Small intestine (tissue), 7 donors: ENCODE results near the gene PRM3. TPM values are rescaled to one million over a fixed set of nuclear protein-coding genes. Genes with fewer than 3 reads are reported as not detected.

ENCODE experiments used
- DNase-seq, 2 donors: peaks; one replicate each; pipeline versions ENCODE4 v3.0.0 to v3.0.0-alpha.2; 2013
- FAIRE-seq: peaks from 2 replicates; lab custom pipeline; 2012; peaks lifted over from hg19 to GRCh38; lab: Jason Lieb, UNC
- H3K27ac ChIP-seq, 3 donors: one replicate each; pipeline ENCODE4 v1.5.1; 2013; ENCODE audit warnings: low read length in 2 of 3, mild to moderate bottlenecking in 2 of 3, control low read depth in 1 of 3, inconsistent platforms in 1 of 3, low read depth in 1 of 3, moderate library complexity in 1 of 3
- H3K27me3 ChIP-seq, 3 donors: one replicate each; pipeline ENCODE4 v1.6.1; 2013; ENCODE audit warnings: low read length in 3 of 3, inconsistent platforms in 1 of 3; ENCODE audit not compliant: control insufficient read depth in 3 of 3, insufficient read depth in 3 of 3
- H3K36me3 ChIP-seq, 3 donors: one replicate each; pipeline ENCODE4 v1.6.1; 2013; ENCODE audit warnings: low read length in 3 of 3, inconsistent platforms in 1 of 3, low read depth in 1 of 3, mild to moderate bottlenecking in 1 of 3, moderate library complexity in 1 of 3; ENCODE audit not compliant: control insufficient read depth in 3 of 3, insufficient read depth in 2 of 3
- H3K4me1 ChIP-seq, 3 donors: one replicate each; pipeline ENCODE4 v1.6.1; 2013; ENCODE audit warnings: low read length in 2 of 3, inconsistent platforms in 1 of 3, low read depth in 1 of 3, mild to moderate bottlenecking in 1 of 3, moderate library complexity in 1 of 3; ENCODE audit not compliant: control insufficient read depth in 3 of 3, insufficient read depth in 2 of 3
- H3K4me3 ChIP-seq, 3 donors: one replicate each; pipeline ENCODE4 v1.5.1; 2013; ENCODE audit warnings: low read length in 3 of 3, control low read depth in 1 of 3, inconsistent platforms in 1 of 3, low read depth in 1 of 3, mild to moderate bottlenecking in 1 of 3, moderate library complexity in 1 of 3
- H3K9me3 ChIP-seq, 2 donors: one replicate each; pipeline ENCODE4 v1.6.1; 2013; ENCODE audit warnings: low read depth in 1 of 2, low read length in 1 of 2; ENCODE audit not compliant: control insufficient read depth in 2 of 2, insufficient read depth in 1 of 2
- WGBS, 3 donors: extraction: QIAGEN DNeasy Blood & Tissue Kit; methylation state at CpG; one replicate each; pipeline ENCODE4 v1.1.7; 2013; 5-methylcytosine and 5-hydroxymethylcytosine counted together
- polyA plus RNA-seq, 4 donors: library from polyadenylated mRNA; stranded (reverse) in 3 of 4; unstranded in 1 of 4; fragments of 200-250 nt in 3 of 4; fragments of 120-200 nt in 1 of 4; gene quantifications; one replicate each; pipeline versions ENCODE4 v1.2.1 to v1.2.3, GENCODE V29; 2013
- donor health status: healthy with polysubstance abuse.
- donor health status: control.
- donor health status: control.
- donor health status: Bipolar disorder and iron deficiency.
- donor health status: healthy.

The PRM3 gene
- polyA plus RNA-seq, 4 donors, result not detected

DNA sequence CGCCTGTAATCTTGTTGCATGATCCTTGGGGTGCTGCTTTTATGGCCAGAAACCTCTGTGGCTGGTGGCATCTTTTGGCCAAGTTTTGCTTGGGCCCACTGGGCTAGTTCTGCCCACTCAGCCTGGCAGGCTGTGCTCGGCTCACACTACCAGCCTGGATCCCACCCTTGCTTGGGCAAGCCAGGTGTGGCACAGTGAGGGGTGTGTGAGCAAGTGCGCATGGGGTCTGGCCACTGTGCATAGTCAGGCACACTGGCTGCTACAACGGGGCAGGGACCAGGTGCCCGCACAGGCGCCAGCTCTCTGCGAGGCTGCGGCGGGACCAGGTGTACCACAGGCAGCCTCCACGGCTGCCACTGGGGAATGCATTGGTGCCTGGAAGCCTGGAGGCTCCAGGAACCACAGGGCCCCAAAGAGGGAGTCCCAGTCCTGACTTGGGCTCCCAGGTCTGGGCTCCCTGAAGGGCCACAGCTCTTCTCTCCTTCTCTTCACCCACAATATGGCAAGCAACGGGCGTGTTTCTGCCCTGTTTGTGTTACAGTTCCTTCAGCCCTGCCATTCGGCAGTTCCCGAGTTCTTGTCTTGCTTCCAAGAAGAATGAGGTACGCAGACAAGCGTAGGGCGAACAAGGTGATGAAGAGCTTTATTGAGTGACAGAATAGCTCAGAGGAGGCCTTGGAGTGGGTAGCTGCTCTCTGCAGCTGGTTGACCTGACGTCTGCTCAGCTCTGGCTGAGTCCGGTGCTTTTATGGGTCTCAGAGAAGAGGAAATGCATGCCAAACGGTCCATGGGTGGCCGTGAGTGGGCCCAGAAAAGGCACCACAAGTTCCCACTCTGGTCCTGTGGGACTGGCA, 34.4 kb upstream of the PRM3 start:
- FAIRE-seq, result no peak
- no peak overlapping the region for H3K4me3 ChIP-seq
- 87 to 91% (median 90%) methylated on average over 20 to 21 of the region's 21 CpGs for WGBS, 3 donors
- H3K27me3 ChIP-seq, result no peaks in the 10 kb centered on the region
- H3K36me3 ChIP-seq, result no peaks in the 10 kb centered on the region
- peaks cover 0 to 3% of the 10 kb centered on the region in 2 donors for H3K9me3 ChIP-seq
- peaks cover 0 to 8% (median 0%) of the 10 kb centered on the region in 3 donors for H3K4me1 ChIP-seq
- peak overlapping the region in 1 of 3 donors; percentile 47 for H3K27ac ChIP-seq
- DNase-seq, result no peak

GRCh38 chr16:11306997-11307638, 33.7 kb upstream of the PRM3 start:
- Histone ChIP-seq H3K4me3 (no peak overlapping the region), H3K27ac (peak overlapping the region in 1 of 3 donors; percentile 47), H3K27me3 (no peaks in the 10 kb centered on the region), H3K9me3 (peaks cover 0 to 3% of the 10 kb centered on the region in 2 donors), H3K4me1 (peaks cover 0 to 4% (median 0%) of the 10 kb centered on the region in 3 donors), H3K36me3 (no peaks in the 10 kb centered on the region)
- peak; percentile 69 to 80 for DNase-seq
- WGBS, 3 donors, result 51 to 63% (median 55%) methylated on average over 7 of the region's 7 CpGs
- no peak for FAIRE-seq

GRCh38 chr16:11306381-11306780, 33.0 kb upstream of the PRM3 start:
- no peaks in the 10 kb centered on the region for H3K36me3 ChIP-seq
- no peak for FAIRE-seq
- WGBS, 3 donors, result 88 to 92% (median 90%) methylated on average over 8 of the region's 8 CpGs

GRCh38 chr16:11303405-11304138, 30.1 kb upstream of the PRM3 start:
- no peak for FAIRE-seq
- H3K27me3 ChIP-seq, result no peaks in the 10 kb centered on the region
- peaks cover 0 to 4% (median 0%) of the 10 kb centered on the region in 3 donors for H3K4me1 ChIP-seq
- H3K27ac ChIP-seq, result no peak overlapping the region
- WGBS, 3 donors, result 79 to 81% (median 79%) methylated on average over 18 of the region's 18 CpGs
- H3K4me3 ChIP-seq, result no peak overlapping the region
- peaks cover 0 to 3% of the 10 kb centered on the region in 2 donors for H3K9me3 ChIP-seq
- no peaks in the 10 kb centered on the region for H3K36me3 ChIP-seq
- no peak for DNase-seq

More at GRCh38 chr16:11306381-11306780, 33.0 kb upstream of the PRM3 start:
- peaks cover 0 to 4% (median 0%) of the 10 kb centered on the region in 3 donors for H3K4me1 ChIP-seq
- DNase-seq, result no peak
- H3K4me3 ChIP-seq, result no peak overlapping the region
- H3K27me3 ChIP-seq, result no peaks in the 10 kb centered on the region
- no peak overlapping the region for H3K27ac ChIP-seq
- H3K9me3 ChIP-seq, result peaks cover 0 to 3% of the 10 kb centered on the region in 2 donors

DNA sequence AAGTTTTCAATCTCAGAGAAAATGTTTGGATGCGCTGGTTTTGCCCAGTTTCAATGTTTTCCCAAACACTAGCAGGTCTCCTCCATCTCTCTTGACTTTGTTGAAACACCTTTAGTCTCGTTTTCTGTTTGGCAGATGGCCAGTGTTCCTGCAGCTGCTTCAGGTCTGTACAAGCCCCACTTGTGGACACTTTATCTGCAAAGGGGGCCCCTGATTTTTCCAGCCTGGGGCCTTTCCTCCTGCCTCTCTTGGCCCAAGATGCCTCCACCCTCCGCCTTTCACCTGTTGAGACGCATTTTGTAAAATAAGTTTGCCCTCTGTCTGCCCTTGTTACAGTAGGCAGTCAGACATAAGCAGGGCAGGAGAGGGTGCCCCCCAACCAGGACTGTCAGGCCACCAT, 29.5 kb upstream of the PRM3 start:
- no peak for FAIRE-seq
- 50 to 65% (median 51%) methylated on average over 4 of the region's 4 CpGs for WGBS, 3 donors

GRCh38 chr16:11301645-11302501, 28.4 kb upstream of the PRM3 start:
- H3K4me1 ChIP-seq, result peaks cover 4 to 9% (median 6%) of the 10 kb centered on the region in 3 donors
- no peak overlapping the region for H3K4me3 ChIP-seq
- H3K27me3 ChIP-seq, result no peaks in the 10 kb centered on the region
- H3K27ac ChIP-seq, result no peak overlapping the region
- DNase-seq, result no peak
- peaks cover 0 to 3% of the 10 kb centered on the region in 2 donors for H3K9me3 ChIP-seq
- no peak for FAIRE-seq
- no peaks in the 10 kb centered on the region for H3K36me3 ChIP-seq
- WGBS, 3 donors, result 51 to 66% (median 55%) methylated on average over 4 of the region's 4 CpGs

More for the DNA sequence above, 29.5 kb upstream of the PRM3 start:
- Histone ChIP-seq H3K27me3 (no peaks in the 10 kb centered on the region), H3K9me3 (peaks cover 0 to 3% of the 10 kb centered on the region in 2 donors), H3K4me3 (no peak overlapping the region), H3K27ac (no peak overlapping the region), H3K36me3 (no peaks in the 10 kb centered on the region), H3K4me1 (peaks cover 0 to 4% (median 0%) of the 10 kb centered on the region in 3 donors)
- no peak for DNase-seq

- Histone ChIP-seq H3K36me3 (no peaks in the 10 kb centered on the region), H3K4me1 (peaks cover 4 to 9% (median 7%) of the 10 kb centered on the region in 3 donors), H3K9me3 (peaks cover 0 to 3% of the 10 kb centered on the region in 2 donors), H3K27ac (no peak overlapping the region), H3K27me3 (no peaks in the 10 kb centered on the region), H3K4me3 (no peak overlapping the region)
- 92 to 93% (median 92%) methylated on average over 7 of the region's 7 CpGs for WGBS, 3 donors
- DNase-seq (no peak), FAIRE-seq (no peak)
Measured at GRCh38 chr16:11300560-11300892, 27.1 kb upstream of the PRM3 start.
